K562 (cell line): ENCODE measurements around the gene ATP5MG. TPM values are rescaled to one million over a fixed set of nuclear protein-coding genes. Genes with fewer than 3 reads are reported as not detected.

Source experiments
- CHD4 ChIP-seq: fragments of 200-600 bp; sonication (generic); IDR thresholded peaks from 3 replicates; pipeline ENCODE4 v1.6.1; 2012; ENCODE audit warnings: low read depth, mild to moderate bottlenecking, mixed read lengths, low read length, inconsistent platforms; ENCODE audit not compliant: insufficient read depth, insufficient replicate concordance, poor library complexity, severe bottlenecking
- KHSRP ChIP-seq: fragments of 450-650 bp; IDR thresholded peaks from 2 replicates; pipeline ENCODE4 v1.6.1; 2017
- MTF1 ChIP-seq: fragments of 250-450 bp; sonication (Bioruptor Pico); IDR thresholded peaks from 2 replicates; pipeline ENCODE4 v1.9.0; 2021; ENCODE audit warnings: moderate library complexity, mild to moderate bottlenecking, inconsistent platforms, borderline replicate concordance
- POLR2G ChIP-seq: fragments of 200-400 bp; formaldehyde crosslinking; IDR thresholded peaks from 2 replicates; pipeline ENCODE4 v1.6.1; 2017; ENCODE audit warnings: low read depth, mild to moderate bottlenecking, antibody characterized with exemption, low read length, moderate library complexity
- PRDM10 ChIP-seq: fragments of 450-650 bp; IDR thresholded peaks from 2 replicates; pipeline ENCODE4 v1.6.1; 2018; ENCODE audit not compliant: partially characterized antibody
- PURB ChIP-seq: sonication (generic); formaldehyde crosslinking; IDR thresholded peaks from 2 replicates; pipeline ENCODE4 v1.9.0; 2021; ENCODE audit warnings: low read depth, mild to moderate bottlenecking, missing genetic modification reagents
- RAD21 ChIP-seq, 2 experiments: fragments of 250-450 bp in 1 of 2; fragments of 450-650 bp in 1 of 2; sonication (Bioruptor Pico) in 1 of 2; formaldehyde crosslinking in 1 of 2; IDR thresholded peaks in 1 of 2; conservative IDR thresholded peaks in 1 of 2; 2 replicates each; pipeline versions ENCODE4 v1.4.0 to v1.8.0; 2020 to 2022; ENCODE audit warnings: mild to moderate bottlenecking in 2 of 2, moderate library complexity in 1 of 2
- RBM34 ChIP-seq: fragments of 200-400 bp; formaldehyde crosslinking; IDR thresholded peaks from 2 replicates; pipeline ENCODE4 v1.6.1; 2018; ENCODE audit warnings: low read length, borderline replicate concordance; ENCODE audit not compliant: insufficient read depth
- RCOR1 ChIP-seq, 2 experiments: IDR thresholded peaks; 2 replicates each; pipeline ENCODE4 v1.6.1; 2012; ENCODE audit warnings: low read depth in 2 of 2, low read length in 2 of 2, borderline replicate concordance in 1 of 2, improper control_type of control experiment in 1 of 2
- SREBF1 ChIP-seq: fragments of 150-350 bp; IDR thresholded peaks from 2 replicates; pipeline ENCODE4 v1.6.1; 2014; ENCODE audit warnings: antibody characterized with exemption, low read depth, low read length, borderline replicate concordance
- ZNF140 ChIP-seq: fragments of 250-450 bp; sonication (Bioruptor Pico); IDR thresholded peaks from 2 replicates; pipeline ENCODE4 v1.8.0; 2021; ENCODE audit warnings: moderate library complexity, mild to moderate bottlenecking, inconsistent platforms
- ZNF239 ChIP-seq: fragments of 250-450 bp; sonication (Bioruptor Pico); IDR thresholded peaks from 2 replicates; pipeline ENCODE4 v1.4.0; 2020; ENCODE audit warnings: mild to moderate bottlenecking
- ZNF436 ChIP-seq: fragments of 250-450, 450-650 bp; sonication (Bioruptor Pico); formaldehyde crosslinking; IDR thresholded peaks from 2 replicates; pipeline ENCODE4 v1.7.0; 2020; ENCODE audit warnings: mild to moderate bottlenecking
- polyA plus RNA-seq, 8 experiments: library from polyadenylated mRNA; depleted of rRNA in 4 of 8; stranded (reverse) in 5 of 8; unstranded in 3 of 8; fragments of >200 nt; fragmentation: Nextera tagmentation in 2 of 8; fragmentation: Illumina TruSeq in 1 of 8; extraction: Ambion mirVana in 2 of 8; extraction: Trizol in 1 of 8; gene quantifications; 2 replicates each; pipeline versions ENCODE4 v1.2.1 to v1.2.3, GENCODE V29; 2011 to 2014; ENCODE audit warnings: inconsistent platforms in 1 of 8, missing spikeins in 1 of 8
- total RNA-seq, 7 experiments: library from RNA; depleted of rRNA in 6 of 7; stranded (reverse); fragments of >200 nt in 6 of 7; fragmentation: Illumina TruSeq in 2 of 7; extraction: Trizol in 2 of 7; gene quantifications; 2 replicates each; pipeline versions ENCODE4 v1.2.1 to v1.2.3, GENCODE V29; 2011 to 2021; ENCODE audit warnings: low replicate concordance in 1 of 7
- TF ChIP-seq, protein P1 (sequence below): fragments of 150-350 bp; IDR thresholded peaks from 2 replicates; pipeline ENCODE4 v1.6.1; 2014; ENCODE audit warnings: low read depth, mild to moderate bottlenecking, low read length, borderline replicate concordance
- TF ChIP-seq, protein P2 (sequence below), 2 experiments: IDR thresholded peaks; 2 replicates each; pipeline ENCODE4 v1.6.1; 2011; ENCODE audit warnings: borderline replicate concordance in 1 of 2, control low read depth in 1 of 2, low read depth in 1 of 2, low read length in 1 of 2, mild to moderate bottlenecking in 1 of 2, mixed read lengths in 1 of 2, moderate library complexity in 1 of 2; ENCODE audit not compliant: insufficient read depth in 1 of 2, insufficient read length in 1 of 2, poor library complexity in 1 of 2, severe bottlenecking in 1 of 2; ENCODE audit errors: extremely low read depth in 1 of 2
- TF ChIP-seq, protein P3 (sequence below): fragments of 450-650 bp; IDR thresholded peaks from 2 replicates; pipeline ENCODE4 v1.6.1; 2016; ENCODE audit warnings: antibody characterized with exemption

ATP5MG gene
- total and polyA plus RNA-seq, 9 of the 15 experiments (the other 6 are each of a cell fraction or from before 2014, with no cell fraction given) = 301 to 2,138 (median 434) TPM

GRCh38 chr11:118359295-118359958 lies 42.0 kb upstream of the ATP5MG start, which contains the start of gene UBE4A (continued):
- TF ChIP-seq PURB (no peak), MTF1 (no peak), ZNF140 (CRISPR knock-in tag) (no peak), KHSRP (peak; percentile 83), CHD4 (peak; percentile 100), ZNF436 (CRISPR knock-in tag) (no peak), RBM34 (no peak), RCOR1 (IDR thresholded peaks at IDR 0.05; ENCODE audit: borderline replicate concordance in 1 of 2, low read depth in 2 of 2, low read length in 2 of 2) (peak in 1 of 2 experiments; percentile 69; a peak in 1 of 4 replicates), POLR2G (peak; percentile 88), SREBF1 (0 out of 2 replicates have a peak, but pooled peaks have one; percentile 27), RAD21 (CRISPR knock-in tag; conservative IDR thresholded peaks at IDR 0.05 in 1 of 2, IDR thresholded peaks at IDR 0.05 in 1 of 2) (peak in 1 of 2 experiments; percentile 14; a peak in 2 of 4 replicates), PRDM10 (peak; percentile 17), ZNF239 (CRISPR knock-in tag) (no peak)
- TF ChIP-seq, protein P1, sequence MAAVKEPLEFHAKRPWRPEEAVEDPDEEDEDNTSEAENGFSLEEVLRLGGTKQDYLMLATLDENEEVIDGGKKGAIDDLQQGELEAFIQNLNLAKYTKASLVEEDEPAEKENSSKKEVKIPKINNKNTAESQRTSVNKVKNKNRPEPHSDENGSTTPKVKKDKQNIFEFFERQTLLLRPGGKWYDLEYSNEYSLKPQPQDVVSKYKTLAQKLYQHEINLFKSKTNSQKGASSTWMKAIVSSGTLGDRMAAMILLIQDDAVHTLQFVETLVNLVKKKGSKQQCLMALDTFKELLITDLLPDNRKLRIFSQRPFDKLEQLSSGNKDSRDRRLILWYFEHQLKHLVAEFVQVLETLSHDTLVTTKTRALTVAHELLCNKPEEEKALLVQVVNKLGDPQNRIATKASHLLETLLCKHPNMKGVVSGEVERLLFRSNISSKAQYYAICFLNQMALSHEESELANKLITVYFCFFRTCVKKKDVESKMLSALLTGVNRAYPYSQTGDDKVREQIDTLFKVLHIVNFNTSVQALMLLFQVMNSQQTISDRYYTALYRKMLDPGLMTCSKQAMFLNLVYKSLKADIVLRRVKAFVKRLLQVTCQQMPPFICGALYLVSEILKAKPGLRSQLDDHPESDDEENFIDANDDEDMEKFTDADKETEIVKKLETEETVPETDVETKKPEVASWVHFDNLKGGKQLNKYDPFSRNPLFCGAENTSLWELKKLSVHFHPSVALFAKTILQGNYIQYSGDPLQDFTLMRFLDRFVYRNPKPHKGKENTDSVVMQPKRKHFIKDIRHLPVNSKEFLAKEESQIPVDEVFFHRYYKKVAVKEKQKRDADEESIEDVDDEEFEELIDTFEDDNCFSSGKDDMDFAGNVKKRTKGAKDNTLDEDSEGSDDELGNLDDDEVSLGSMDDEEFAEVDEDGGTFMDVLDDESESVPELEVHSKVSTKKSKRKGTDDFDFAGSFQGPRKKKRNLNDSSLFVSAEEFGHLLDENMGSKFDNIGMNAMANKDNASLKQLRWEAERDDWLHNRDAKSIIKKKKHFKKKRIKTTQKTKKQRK = no peak
- TF ChIP-seq, protein P2, sequence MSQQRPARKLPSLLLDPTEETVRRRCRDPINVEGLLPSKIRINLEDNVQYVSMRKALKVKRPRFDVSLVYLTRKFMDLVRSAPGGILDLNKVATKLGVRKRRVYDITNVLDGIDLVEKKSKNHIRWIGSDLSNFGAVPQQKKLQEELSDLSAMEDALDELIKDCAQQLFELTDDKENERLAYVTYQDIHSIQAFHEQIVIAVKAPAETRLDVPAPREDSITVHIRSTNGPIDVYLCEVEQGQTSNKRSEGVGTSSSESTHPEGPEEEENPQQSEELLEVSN (IDR thresholded peaks at IDR 0.05; ENCODE audit: borderline replicate concordance in 1 of 2, extremely low read depth in 1 of 2, insufficient read depth in 1 of 2, insufficient read length in 1 of 2, low read depth in 1 of 2, low read length in 1 of 2, poor library complexity in 1 of 2, severe bottlenecking in 1 of 2) = peak in 1 of 2 experiments; percentile 25
- TF ChIP-seq, protein P3, sequence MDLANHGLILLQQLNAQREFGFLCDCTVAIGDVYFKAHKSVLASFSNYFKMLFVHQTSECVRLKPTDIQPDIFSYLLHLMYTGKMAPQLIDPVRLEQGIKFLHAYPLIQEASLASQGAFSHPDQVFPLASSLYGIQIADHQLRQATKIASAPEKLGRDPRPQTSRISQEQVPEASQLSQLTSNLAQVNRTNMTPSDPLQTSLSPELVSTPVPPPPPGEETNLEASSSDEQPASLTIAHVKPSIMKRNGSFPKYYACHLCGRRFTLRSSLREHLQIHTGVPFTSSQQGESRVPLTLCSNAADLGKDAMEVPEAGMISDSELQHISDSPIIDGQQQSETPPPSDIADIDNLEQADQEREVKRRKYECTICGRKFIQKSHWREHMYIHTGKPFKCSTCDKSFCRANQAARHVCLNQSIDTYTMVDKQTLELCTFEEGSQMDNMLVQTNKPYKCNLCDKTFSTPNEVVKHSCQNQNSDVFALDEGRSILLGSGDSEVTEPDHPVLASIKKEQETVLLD = peak; percentile 93
